ENCODE results near the gene SPATA31A1.
"Not testable (repeated sequence)": the region's sequence is repeated elsewhere in the genome, so short reads cannot be mapped to it uniquely, and the experiment has no call there.

SPATA31A1 gene

DNA sequence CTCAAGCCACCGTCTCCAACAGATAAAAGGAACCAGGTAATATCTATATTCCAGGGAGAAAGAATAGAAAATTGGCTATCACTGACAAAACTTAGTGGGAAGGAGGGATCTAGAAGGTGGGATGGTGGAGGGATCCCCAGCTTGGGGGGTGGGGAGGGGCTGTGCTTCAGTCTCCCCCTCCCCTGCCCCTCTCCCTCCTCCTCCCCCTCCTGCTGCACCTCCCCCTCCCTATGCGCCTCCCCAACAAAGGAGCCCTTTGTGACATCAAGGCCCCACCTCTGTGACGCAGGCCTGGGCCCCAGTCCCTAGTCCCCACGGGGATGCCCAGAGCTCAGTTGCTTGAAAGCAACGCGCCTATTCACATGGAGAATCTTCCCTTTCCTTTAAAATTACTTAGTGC, at the start of gene SPATA31A1:
Gene SPATA31A1, plus strand, starts transcription at position 301 of the 400 bp plus-strand sequence. Its CDS starts 62 bp downstream, at position 363.
- DNase-seq, result not testable (repeated sequence)

DNA sequence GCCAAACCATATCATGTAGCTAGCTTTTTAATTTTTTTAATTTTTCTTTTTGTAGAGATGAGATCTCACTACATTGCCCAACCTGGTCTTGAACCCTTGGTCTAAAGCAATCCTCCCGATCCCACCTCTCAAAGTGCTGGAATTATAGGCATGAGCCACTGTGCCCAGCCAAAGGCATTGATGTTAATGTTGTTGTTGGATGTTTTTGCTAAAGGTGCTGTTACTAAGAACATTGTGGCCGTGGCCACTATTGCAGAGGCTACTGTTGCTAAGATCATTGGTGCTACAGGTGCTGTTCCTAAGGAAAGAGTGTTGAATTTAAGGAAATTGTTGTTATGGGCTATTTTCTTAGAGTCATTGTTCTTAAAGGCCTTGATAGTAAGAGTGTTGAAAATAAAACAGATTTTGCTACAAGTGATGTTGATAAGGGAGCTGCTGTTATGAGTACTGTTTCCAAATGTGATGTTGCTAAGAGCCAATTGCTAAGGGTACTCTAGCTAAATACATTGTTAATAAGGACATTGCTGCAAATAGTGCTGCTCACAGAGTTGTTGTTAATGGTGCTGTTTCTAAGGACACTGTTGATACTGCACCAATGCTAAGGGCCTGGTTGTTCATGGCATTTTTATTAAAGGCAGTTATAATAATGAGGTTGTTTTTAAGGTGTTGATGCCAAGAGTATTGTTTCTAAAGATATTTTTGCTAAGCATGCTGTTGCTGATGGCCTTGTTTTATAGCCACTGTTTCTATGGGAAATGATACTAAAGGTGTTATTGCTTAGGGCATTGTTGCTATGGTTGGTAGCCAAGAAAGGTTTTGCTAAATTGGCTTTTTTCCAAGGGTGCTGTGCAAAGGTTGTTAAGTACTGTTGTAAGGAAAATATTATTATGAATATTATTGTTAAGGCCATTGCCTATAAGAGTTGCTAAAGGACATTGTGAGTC, 52.1 kb downstream of the SPATA31A1 start:
- not testable (repeated sequence) for DNase-seq

DNA sequence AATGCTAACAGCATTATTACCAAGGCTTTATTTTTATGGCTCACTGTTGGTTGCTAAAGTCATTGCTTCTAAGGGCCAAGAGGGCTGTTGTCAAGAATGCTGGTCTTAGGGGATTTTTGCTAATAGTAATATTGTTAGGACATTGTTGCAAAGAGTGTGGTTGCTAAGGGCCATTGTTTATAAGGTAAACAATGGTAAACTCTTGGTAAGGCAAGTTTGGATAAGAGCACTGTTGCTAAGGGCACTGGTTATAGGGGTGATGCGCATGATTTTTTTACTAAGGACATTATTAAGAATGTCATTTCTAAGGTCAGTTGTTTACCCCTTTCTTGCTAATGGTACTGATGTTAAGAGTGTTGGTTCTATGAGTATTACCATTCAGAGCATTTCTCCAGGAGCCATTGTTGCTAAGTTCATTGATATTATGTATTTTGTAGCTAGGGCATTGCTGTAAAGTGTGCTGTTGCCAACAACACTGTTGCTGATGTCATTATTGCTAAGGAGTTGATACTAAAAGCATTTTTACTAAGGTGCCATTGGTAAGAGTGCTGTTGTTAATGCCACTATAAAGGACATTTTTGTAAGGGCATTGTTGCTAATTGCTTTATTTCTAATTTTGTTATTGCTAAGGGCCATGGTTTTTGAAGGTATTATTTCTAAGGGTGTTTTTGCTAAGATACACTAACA, 55.9 kb downstream of the SPATA31A1 start:
- not testable (repeated sequence) for DNase-seq
